Activated B cell treated with CpG ODN at 0.5 μM for 24 hours (primary cell): ENCODE results near the gene TOMM70. TPM values are rescaled to one million over a fixed set of nuclear protein-coding genes. Genes with fewer than 3 reads are reported as not detected.

Source experiments
- ATAC-seq: fragments of 200-7000 bp; cut with Tn5 transposase; one replicate; pipeline ENCODE4 v1.10.0; 2021; ENCODE audit warnings: low read depth, mild to moderate bottlenecking, moderate library complexity
- CTCF ChIA-PET: fragments of 350-600 bp; sonication (Branson Sonifier 250); formaldehyde crosslinking; loops from one replicate; lab custom pipeline; 2021; ENCODE audit warnings: antibody characterized with exemption; lab: Charles Lee
- POLR2A ChIA-PET: fragments of 350-600 bp; sonication (Branson Sonifier 250); formaldehyde crosslinking; loops from one replicate; lab custom pipeline; 2021; ENCODE audit warnings: antibody characterized with exemption; lab: Charles Lee
- DNase-seq: peaks from one replicate; pipeline ENCODE4 v3.0.0; 2022
- H3K27ac Mint-ChIP-seq: one replicate; pipeline ENCODE4 v1.8.0; 2020; ENCODE audit warnings: mixed read lengths
- H3K27me3 Mint-ChIP-seq: one replicate; pipeline ENCODE4 v1.8.0; 2021; ENCODE audit warnings: mixed read lengths
- H3K36me3 Mint-ChIP-seq: one replicate; pipeline ENCODE4 v1.8.0; 2021; ENCODE audit warnings: low read depth, mixed read lengths
- H3K4me1 Mint-ChIP-seq: one replicate; pipeline ENCODE4 v1.8.0; 2021; ENCODE audit warnings: mixed read lengths
- H3K4me3 Mint-ChIP-seq: one replicate; pipeline ENCODE4 v1.8.0; 2020; ENCODE audit warnings: mild to moderate bottlenecking, mixed read lengths
- H3K9me3 Mint-ChIP-seq: one replicate; pipeline ENCODE4 v1.8.0; 2020; ENCODE audit warnings: mixed read lengths
- intact Hi-C: fragments of 100-400 bp; cut with micrococcal nuclease; formaldehyde crosslinking; loops from one replicate; pipeline ENCODE4 v1.15.1; 2024
- total RNA-seq: library from RNA; stranded (reverse); gene quantifications from 2 replicates; pipeline ENCODE4 v1.2.3, GENCODE V29; 2022
- TF ChIP-seq, protein P1 (sequence below): fragments of 200-600 bp; IDR thresholded peaks from one replicate; pipeline ENCODE4 v1.8.0; 2022; ENCODE audit warnings: antibody characterized with exemption, mild to moderate bottlenecking

TOMM70 gene
- total RNA-seq, 1 donor from 2014 or later, result 37.3 TPM

- DNase-seq (no peak), ATAC-seq (no peak)
- intact Hi-C loops, result no loop called here
- Mint-ChIP-seq H3K9me3 (peaks cover 7% of the 10 kb centered on the region), H3K27me3 (no peaks in the 10 kb centered on the region), H3K4me1 (no peaks in the 10 kb centered on the region), H3K4me3 (no peak overlapping the region), H3K36me3 (peaks cover 6% of the 10 kb centered on the region), H3K27ac (no peak overlapping the region)
- POLR2A ChIA-PET, result no interaction called here
- TF ChIP-seq, protein P1, sequence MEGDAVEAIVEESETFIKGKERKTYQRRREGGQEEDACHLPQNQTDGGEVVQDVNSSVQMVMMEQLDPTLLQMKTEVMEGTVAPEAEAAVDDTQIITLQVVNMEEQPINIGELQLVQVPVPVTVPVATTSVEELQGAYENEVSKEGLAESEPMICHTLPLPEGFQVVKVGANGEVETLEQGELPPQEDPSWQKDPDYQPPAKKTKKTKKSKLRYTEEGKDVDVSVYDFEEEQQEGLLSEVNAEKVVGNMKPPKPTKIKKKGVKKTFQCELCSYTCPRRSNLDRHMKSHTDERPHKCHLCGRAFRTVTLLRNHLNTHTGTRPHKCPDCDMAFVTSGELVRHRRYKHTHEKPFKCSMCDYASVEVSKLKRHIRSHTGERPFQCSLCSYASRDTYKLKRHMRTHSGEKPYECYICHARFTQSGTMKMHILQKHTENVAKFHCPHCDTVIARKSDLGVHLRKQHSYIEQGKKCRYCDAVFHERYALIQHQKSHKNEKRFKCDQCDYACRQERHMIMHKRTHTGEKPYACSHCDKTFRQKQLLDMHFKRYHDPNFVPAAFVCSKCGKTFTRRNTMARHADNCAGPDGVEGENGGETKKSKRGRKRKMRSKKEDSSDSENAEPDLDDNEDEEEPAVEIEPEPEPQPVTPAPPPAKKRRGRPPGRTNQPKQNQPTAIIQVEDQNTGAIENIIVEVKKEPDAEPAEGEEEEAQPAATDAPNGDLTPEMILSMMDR, result no peak
- CTCF ChIA-PET, result no interaction called here
Observed at GRCh38 chr3:100412912-100413590, 12.2 kb upstream of the TOMM70 start.

GRCh38 chr3:100411091-100411982 is 10.4 kb upstream of the TOMM70 start:
- DNase-seq, result no peak
- ChIA-PET POLR2A (interaction anchor here (0.9 kb wide), 1 partner anchor 10 kb away, joined by 4 read pairs; the partner anchor contains the start of gene LNP1), CTCF (no interaction called here)
- H3K9me3 Mint-ChIP-seq, result peaks cover 15% of the 10 kb centered on the region
- ATAC-seq, result no peak
- no peak overlapping the region for H3K4me3 Mint-ChIP-seq
- peaks cover 8% of the 10 kb centered on the region for H3K36me3 Mint-ChIP-seq
- intact Hi-C loops, result no loop called here
- H3K27me3 Mint-ChIP-seq, result no peaks in the 10 kb centered on the region
- H3K27ac Mint-ChIP-seq, result no peak overlapping the region
- TF ChIP-seq, protein P1, result no peak
- no peaks in the 10 kb centered on the region for H3K4me1 Mint-ChIP-seq

GRCh38 chr3:100407977-100408532 is 7.2 kb upstream of the TOMM70 start:
- Mint-ChIP-seq H3K27me3 (no peaks in the 10 kb centered on the region), H3K36me3 (peaks cover 8% of the 10 kb centered on the region), H3K9me3 (peaks cover 15% of the 10 kb centered on the region), H3K4me1 (peaks cover 6% of the 10 kb centered on the region), H3K4me3 (no peak overlapping the region), H3K27ac (no peak overlapping the region)
- intact Hi-C loops, result no loop called here
- CTCF ChIA-PET, result no interaction called here
- POLR2A ChIA-PET, result no interaction called here
- TF ChIP-seq, protein P1, result no peak
- DNase-seq (no peak), ATAC-seq (no peak)

GRCh38 chr3:100407164-100407563 is 6.3 kb upstream of the TOMM70 start:
- ChIA-PET CTCF (no interaction called here), POLR2A (no interaction called here)
- Mint-ChIP-seq H3K4me1 (peaks cover 15% of the 10 kb centered on the region), H3K36me3 (peaks cover 5% of the 10 kb centered on the region), H3K4me3 (no peak overlapping the region), H3K9me3 (peaks cover 15% of the 10 kb centered on the region), H3K27ac (no peak overlapping the region), H3K27me3 (no peaks in the 10 kb centered on the region)
- TF ChIP-seq, protein P1, result no peak
- ATAC-seq (no peak), DNase-seq (no peak)
- intact Hi-C loops, result no loop called here

DNA sequence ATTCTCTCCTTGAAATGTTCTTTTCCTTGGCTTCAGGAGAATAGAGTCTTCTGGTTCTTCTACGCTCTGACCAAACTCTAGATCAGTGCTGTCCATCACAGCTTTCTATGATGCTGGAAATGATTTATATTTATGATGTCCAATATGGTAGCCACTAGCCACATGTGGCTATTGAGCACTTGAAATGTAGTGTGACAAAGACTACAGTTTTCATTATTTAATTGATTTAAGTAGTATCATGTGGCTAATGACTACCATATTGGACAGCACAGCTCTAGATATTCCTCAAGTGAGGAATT is 3.3 kb upstream of the TOMM70 start:
- Mint-ChIP-seq H3K36me3 (peaks cover 13% of the 10 kb centered on the region), H3K27me3 (no peaks in the 10 kb centered on the region)
- POLR2A ChIA-PET, result interaction anchor here (0.7 kb wide), 1 partner anchor 356 kb away, joined by 3 read pairs; no protein-coding TSS in a partner anchor

More for the DNA sequence above, 3.3 kb upstream of the TOMM70 start:
- TF ChIP-seq, protein P1, result no peak
- CTCF ChIA-PET, result interaction anchor here (0.8 to 0.9 kb wide), 2 partner anchors 16 to 87 kb away, joined by 3 read pairs; no protein-coding TSS in a partner anchor
- ATAC-seq (no peak), DNase-seq (no peak)
- H3K4me1 Mint-ChIP-seq, result peaks cover 37% of the 10 kb centered on the region
- no peak overlapping the region for H3K4me3 Mint-ChIP-seq
- peaks cover 7% of the 10 kb centered on the region for H3K9me3 Mint-ChIP-seq
- intact Hi-C loops, result loop anchor here (5.0 kb wide), 5 partner anchors 88 to 1158 kb away; partner anchors contain the start of genes TMEM45A and TRMT10C
- no peak overlapping the region for H3K27ac Mint-ChIP-seq
